Epithelial cell of proximal tubule (primary cell): ENCODE results near the gene FGFR3. TPM values are rescaled to one million over a fixed set of nuclear protein-coding genes. Genes with fewer than 3 reads are reported as not detected.

Experiments
- DNase-seq: peaks from one replicate; pipeline ENCODE4 v3.0.0-alpha.2; 2011; ENCODE audit warnings: low read depth
- H3K4me3 ChIP-seq: 2 replicates; pipeline ENCODE4 v1.5.1; 2011; ENCODE audit warnings: low read depth, mild to moderate bottlenecking, low read length
- total RNA-seq: library from RNA; depleted of rRNA; stranded (reverse); fragments of >200 nt; gene quantifications from 2 replicates; pipeline ENCODE4 v1.2.3, GENCODE V29; 2015
- TF ChIP-seq, protein P1 (sequence below): conservative IDR thresholded peaks from 2 replicates; pipeline ENCODE4 v1.5.1; 2012; ENCODE audit warnings: low read depth, mild to moderate bottlenecking, low read length

The FGFR3 gene
- total RNA-seq, 1 donor from 2014 or later, result 8.1 TPM

DNA sequence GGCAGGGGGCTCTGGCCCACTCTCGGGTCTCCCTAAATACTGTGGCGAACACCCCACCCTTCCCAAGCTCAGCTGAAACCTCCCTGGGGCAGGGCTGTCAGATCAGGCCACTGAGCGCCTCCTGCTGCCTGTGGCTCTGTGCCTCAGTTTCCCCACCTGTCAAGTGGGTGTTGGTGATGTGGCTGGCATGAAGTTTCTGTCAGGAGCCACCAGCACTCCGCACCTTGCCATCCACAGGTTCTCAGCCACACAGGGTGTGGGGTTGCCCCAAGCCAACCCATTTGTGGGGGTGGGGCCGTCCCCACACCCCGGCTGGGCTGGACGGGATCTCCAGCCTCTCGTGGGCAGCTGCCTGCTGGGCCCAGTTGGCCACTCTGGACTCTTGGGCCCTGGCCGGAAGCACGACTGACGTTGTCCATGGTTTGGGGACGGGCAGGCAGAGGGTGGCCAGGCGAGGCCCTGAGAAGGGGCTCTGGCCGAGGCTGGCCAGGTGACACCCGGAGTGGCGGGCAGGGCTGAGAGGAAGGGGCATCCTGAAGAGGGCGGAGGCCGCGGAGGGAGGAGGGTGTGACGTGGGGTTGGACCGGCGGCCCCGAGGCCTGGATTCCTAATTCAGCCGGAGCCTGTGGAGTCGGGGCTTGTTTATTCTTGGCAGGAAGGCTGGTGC, 5.5 kb upstream of the FGFR3 start:
- H3K4me3 ChIP-seq, result no peak overlapping the region
- no peak for DNase-seq
- TF ChIP-seq, protein P1, sequence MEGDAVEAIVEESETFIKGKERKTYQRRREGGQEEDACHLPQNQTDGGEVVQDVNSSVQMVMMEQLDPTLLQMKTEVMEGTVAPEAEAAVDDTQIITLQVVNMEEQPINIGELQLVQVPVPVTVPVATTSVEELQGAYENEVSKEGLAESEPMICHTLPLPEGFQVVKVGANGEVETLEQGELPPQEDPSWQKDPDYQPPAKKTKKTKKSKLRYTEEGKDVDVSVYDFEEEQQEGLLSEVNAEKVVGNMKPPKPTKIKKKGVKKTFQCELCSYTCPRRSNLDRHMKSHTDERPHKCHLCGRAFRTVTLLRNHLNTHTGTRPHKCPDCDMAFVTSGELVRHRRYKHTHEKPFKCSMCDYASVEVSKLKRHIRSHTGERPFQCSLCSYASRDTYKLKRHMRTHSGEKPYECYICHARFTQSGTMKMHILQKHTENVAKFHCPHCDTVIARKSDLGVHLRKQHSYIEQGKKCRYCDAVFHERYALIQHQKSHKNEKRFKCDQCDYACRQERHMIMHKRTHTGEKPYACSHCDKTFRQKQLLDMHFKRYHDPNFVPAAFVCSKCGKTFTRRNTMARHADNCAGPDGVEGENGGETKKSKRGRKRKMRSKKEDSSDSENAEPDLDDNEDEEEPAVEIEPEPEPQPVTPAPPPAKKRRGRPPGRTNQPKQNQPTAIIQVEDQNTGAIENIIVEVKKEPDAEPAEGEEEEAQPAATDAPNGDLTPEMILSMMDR, result no peak

- no peak for DNase-seq
- TF ChIP-seq, protein P1, result no peak
- H3K4me3 ChIP-seq, result no peak overlapping the region
Observed at GRCh38 chr4:1788254-1788973, 4.7 kb upstream of the FGFR3 start.

GRCh38 chr4:1789552-1789951, 3.5 kb upstream of the FGFR3 start:
- DNase-seq, result no peak
- TF ChIP-seq, protein P1, result no peak
- H3K4me3 ChIP-seq, result no peak overlapping the region

- no peak for DNase-seq
- TF ChIP-seq, protein P1, result no peak
- H3K4me3 ChIP-seq, result no peak overlapping the region
Observed at GRCh38 chr4:1790005-1790404, 3.1 kb upstream of the FGFR3 start.

- TF ChIP-seq, protein P1, result no peak
- no peak for DNase-seq
- no peak overlapping the region for H3K4me3 ChIP-seq
Observed at GRCh38 chr4:1792158-1792831, 798 bp upstream of the FGFR3 start.

DNA sequence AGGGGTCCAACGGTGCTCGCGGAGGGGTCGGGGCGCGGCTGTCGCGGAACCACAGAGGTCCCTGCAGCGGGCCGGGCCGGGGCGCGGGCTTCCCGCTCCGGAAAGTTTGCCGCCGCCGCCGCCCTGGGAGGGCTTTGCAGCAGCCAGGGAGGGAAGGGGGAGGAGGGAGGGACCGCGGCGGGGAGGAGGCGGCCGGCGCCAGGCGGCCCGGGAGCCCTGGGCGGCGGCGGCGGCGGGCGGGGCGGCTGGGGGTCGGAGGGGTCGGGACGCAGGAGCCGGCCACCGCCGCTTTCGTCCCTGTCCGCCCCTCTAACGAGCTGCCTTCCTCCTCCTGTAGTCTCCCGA, 375 bp downstream of the FGFR3 start:
- no peak for DNase-seq
- peak overlapping the region; percentile 42 for H3K4me3 ChIP-seq
- TF ChIP-seq, protein P1, result no peak
